Measurements from ENCODE around the gene PTPRN2. TPM values are rescaled to one million over a fixed set of nuclear protein-coding genes. Genes with fewer than 3 reads are reported as not detected.

PTPRN2 gene
- total and polyA plus RNA-seq, 2 donors from 2014 or later, result 4.8 to 6.2 TPM

DNA sequence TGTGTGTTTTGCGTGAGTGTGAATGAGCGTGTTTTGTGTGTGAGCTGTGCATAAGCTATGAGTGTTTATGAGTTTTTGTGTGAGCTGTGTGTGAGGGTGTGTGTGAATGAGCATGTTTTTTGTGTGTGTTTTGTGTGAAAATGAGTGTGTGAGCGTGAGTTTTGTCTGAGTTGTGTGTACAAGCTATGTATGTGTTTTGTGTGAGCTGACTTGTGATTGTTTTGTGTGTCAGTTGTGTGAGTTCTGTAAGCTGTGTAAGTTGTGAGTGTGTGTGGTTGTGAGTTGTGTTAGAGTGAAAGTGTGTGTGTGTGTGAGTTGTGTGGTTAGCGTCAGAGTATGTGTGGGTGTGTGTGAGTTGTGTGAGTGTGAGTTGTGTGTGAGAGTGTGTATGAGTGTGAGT lies 343.2 kb downstream of the PTPRN2 start:
- Histone ChIP-seq H3K27me3 (ENCODE audit: control insufficient read depth, insufficient read depth, low read length) (no peaks in the 10 kb centered on the region), H3K4me1 (ENCODE audit: control insufficient read depth in 2 of 3, insufficient read depth in 2 of 3, low read depth in 1 of 3, low read length in 3 of 3) (no peaks in the 10 kb centered on the region), H3K9me3 (ENCODE audit: control insufficient read depth in 2 of 3, insufficient read depth in 1 of 3, low read length in 3 of 3) (peaks cover 0 to 4% (median 0%) of the 10 kb centered on the region in 3 donors), H3K4me3 (ENCODE audit: low read length in 3 of 3) (no peak overlapping the region), H3K36me3 (ENCODE audit: control insufficient read depth in 2 of 3, insufficient read depth in 3 of 3, low read length in 3 of 3) (no peaks in the 10 kb centered on the region), H3K27ac (ENCODE audit: low read depth in 2 of 2, low read length in 2 of 2) (no peak overlapping the region), H3K9ac (ENCODE audit: low read length in 3 of 3) (no peak overlapping the region)
- TF ChIP-seq, protein P1, sequence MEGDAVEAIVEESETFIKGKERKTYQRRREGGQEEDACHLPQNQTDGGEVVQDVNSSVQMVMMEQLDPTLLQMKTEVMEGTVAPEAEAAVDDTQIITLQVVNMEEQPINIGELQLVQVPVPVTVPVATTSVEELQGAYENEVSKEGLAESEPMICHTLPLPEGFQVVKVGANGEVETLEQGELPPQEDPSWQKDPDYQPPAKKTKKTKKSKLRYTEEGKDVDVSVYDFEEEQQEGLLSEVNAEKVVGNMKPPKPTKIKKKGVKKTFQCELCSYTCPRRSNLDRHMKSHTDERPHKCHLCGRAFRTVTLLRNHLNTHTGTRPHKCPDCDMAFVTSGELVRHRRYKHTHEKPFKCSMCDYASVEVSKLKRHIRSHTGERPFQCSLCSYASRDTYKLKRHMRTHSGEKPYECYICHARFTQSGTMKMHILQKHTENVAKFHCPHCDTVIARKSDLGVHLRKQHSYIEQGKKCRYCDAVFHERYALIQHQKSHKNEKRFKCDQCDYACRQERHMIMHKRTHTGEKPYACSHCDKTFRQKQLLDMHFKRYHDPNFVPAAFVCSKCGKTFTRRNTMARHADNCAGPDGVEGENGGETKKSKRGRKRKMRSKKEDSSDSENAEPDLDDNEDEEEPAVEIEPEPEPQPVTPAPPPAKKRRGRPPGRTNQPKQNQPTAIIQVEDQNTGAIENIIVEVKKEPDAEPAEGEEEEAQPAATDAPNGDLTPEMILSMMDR (IDR thresholded peaks at IDR 0.05; ENCODE audit: borderline replicate concordance, extremely low read depth, insufficient read depth), result no peak
- intact Hi-C loops (cut with DNase I), result no loop called here
- FAIRE-seq (no peak), DNase-seq (no peak)

DNA sequence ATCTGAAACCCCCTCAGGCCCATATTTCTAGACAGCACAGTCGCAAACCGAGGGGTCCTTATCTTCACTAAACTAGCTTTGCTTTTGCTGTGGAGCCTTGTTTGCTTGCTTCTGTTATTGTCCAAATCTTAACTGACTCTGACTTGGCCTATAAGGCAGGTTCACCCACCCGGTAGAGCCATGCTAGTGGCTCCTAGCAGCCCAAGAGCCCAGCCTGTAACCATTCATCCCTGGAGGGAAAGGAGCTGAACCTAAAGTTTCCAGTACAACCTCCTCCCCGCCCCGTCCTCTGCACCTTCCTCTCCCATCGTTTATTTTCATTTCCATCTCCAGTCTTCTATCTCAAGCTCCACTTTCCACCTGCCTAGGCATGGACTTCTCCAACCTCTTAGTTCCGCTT lies 345.7 kb downstream of the PTPRN2 start:
- Histone ChIP-seq H3K27me3 (ENCODE audit: control insufficient read depth, insufficient read depth, low read length) (no peaks in the 10 kb centered on the region), H3K4me3 (ENCODE audit: low read length in 3 of 3) (no peak overlapping the region), H3K36me3 (ENCODE audit: control insufficient read depth in 2 of 3, insufficient read depth in 3 of 3, low read length in 3 of 3) (no peaks in the 10 kb centered on the region), H3K9me3 (ENCODE audit: control insufficient read depth in 2 of 3, insufficient read depth in 1 of 3, low read length in 3 of 3) (no peaks in the 10 kb centered on the region), H3K4me1 (ENCODE audit: control insufficient read depth in 2 of 3, insufficient read depth in 2 of 3, low read depth in 1 of 3, low read length in 3 of 3) (no peaks in the 10 kb centered on the region), H3K9ac (ENCODE audit: low read length in 3 of 3) (no peak overlapping the region), H3K27ac (ENCODE audit: low read depth in 2 of 2, low read length in 2 of 2) (no peak overlapping the region)
- TF ChIP-seq, protein P1 (IDR thresholded peaks at IDR 0.05; ENCODE audit: borderline replicate concordance, extremely low read depth, insufficient read depth), result no peak
- DNase-seq (no peak), FAIRE-seq (no peak)
- intact Hi-C loops (cut with DNase I), result no loop called here

DNA sequence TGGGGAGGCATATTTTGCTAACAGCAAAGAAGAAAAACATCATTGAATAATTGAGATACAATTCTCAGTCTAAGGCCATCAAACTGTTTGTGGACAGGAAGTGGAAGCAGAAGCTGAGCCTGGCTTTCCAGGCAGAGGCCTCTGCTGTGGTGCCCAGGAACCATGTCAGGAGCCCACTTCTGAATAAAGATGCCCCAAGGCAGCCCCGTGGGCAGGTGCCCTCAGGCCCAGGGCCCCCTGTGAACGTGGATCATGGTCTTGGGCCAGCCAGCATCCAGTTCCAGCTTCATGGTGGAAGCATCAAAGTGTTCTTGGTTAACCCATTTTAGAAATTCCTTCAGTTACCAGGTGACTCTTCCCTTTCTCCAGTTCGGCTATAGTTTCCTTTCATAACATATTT lies 346.8 kb downstream of the PTPRN2 start:
- intact Hi-C loops (cut with DNase I), result no loop called here
- no peak overlapping the region for H3K27ac ChIP-seq (ENCODE audit: low read depth in 2 of 2, low read length in 2 of 2)
- no peaks in the 10 kb centered on the region for H3K27me3 ChIP-seq (ENCODE audit: control insufficient read depth, insufficient read depth, low read length)
- DNase-seq (no peak), FAIRE-seq (no peak)
- H3K36me3 ChIP-seq (ENCODE audit: control insufficient read depth in 2 of 3, insufficient read depth in 3 of 3, low read length in 3 of 3), result no peaks in the 10 kb centered on the region
- no peaks in the 10 kb centered on the region for H3K9me3 ChIP-seq (ENCODE audit: control insufficient read depth in 2 of 3, insufficient read depth in 1 of 3, low read length in 3 of 3)
- TF ChIP-seq, protein P1 (IDR thresholded peaks at IDR 0.05; ENCODE audit: borderline replicate concordance, extremely low read depth, insufficient read depth), result no peak
- H3K4me3 ChIP-seq (ENCODE audit: low read length in 3 of 3), result no peak overlapping the region
- no peak overlapping the region for H3K9ac ChIP-seq (ENCODE audit: low read length in 3 of 3)
- no peaks in the 10 kb centered on the region for H3K4me1 ChIP-seq (ENCODE audit: control insufficient read depth in 2 of 3, insufficient read depth in 2 of 3, low read depth in 1 of 3, low read length in 3 of 3)

All from kidney (tissue), 14 donors.